HCT116 (cell line): ENCODE data around the gene ROBO1. TPM values are rescaled to one million over a fixed set of nuclear protein-coding genes. Genes with fewer than 3 reads are reported as not detected.

Source experiments
- ATAC-seq: fragments of 200-7000 bp; cut with Tn5 transposase; 2 replicates; pipeline ENCODE4 v1.9.1; 2020; ENCODE audit warnings: mild to moderate bottlenecking, moderate library complexity
- BruUV-seq: library from RNA; stranded (reverse); fragments of 400-500 nt; replicated peaks from 2 replicates; lab custom pipeline; 2021; lab: Mats Ljungman, UMichigan
- CTCF ChIA-PET: fragments of 300-600 bp; sonication (Branson Sonifier 250); formaldehyde crosslinking; loops from one replicate; lab custom pipeline; 2021; ENCODE audit warnings: antibody characterized with exemption; lab: Charles Lee
- POLR2A ChIA-PET: fragments of 300-600, 350-600 bp; sonication (Branson Sonifier 250); formaldehyde crosslinking; loops from one replicate; lab custom pipeline; 2021; ENCODE audit warnings: antibody characterized with exemption; lab: Charles Lee
- RAD21 ChIA-PET, 2 experiments: fragments of 300-600 bp; sonication (Branson Sonifier 250); formaldehyde crosslinking; loops; one replicate each; lab custom pipeline; 2023; ENCODE audit warnings: low total read pairs in 2 of 2; ENCODE audit not compliant: uncharacterized antibody in 2 of 2, unreplicated experiment in 2 of 2, low non-redundant PET in 1 of 2; lab: Charles Lee
- DNase-seq: peaks from one replicate; pipeline ENCODE4 v3.0.0-alpha.2; 2010; ENCODE audit warnings: low read depth, low spot score
- H2AFZ ChIP-seq: fragments of 200-600 bp; shearing (Covaris generic), sonication (generic); 2 replicates; pipeline ENCODE4 v1.6.1; 2017; ENCODE audit warnings: low read depth, mixed run types, mixed read lengths, antibody characterized with exemption, low read length; ENCODE audit not compliant: poor library complexity, severe bottlenecking
- H3K27ac ChIP-seq: 2 replicates; pipeline ENCODE4 v1.5.1; 2012; ENCODE audit warnings: low read depth, low read length
- H3K27me3 ChIP-seq: fragments of 200-600 bp; sonication (generic); 2 replicates; pipeline ENCODE4 v1.6.1; 2016; ENCODE audit warnings: mixed run types, low read length, mixed read lengths; ENCODE audit not compliant: insufficient read depth
- H3K36me3 ChIP-seq, 2 experiments: fragments of 200-500 bp in 1 of 2; fragments of 200-600 bp in 1 of 2; sonication (Bioruptor generic) in 1 of 2; sonication (generic) in 1 of 2; 2 replicates each; pipeline versions ENCODE4 v1.5.1 to v1.6.1; 2014 to 2016; ENCODE audit warnings: low read length in 2 of 2, inconsistent platforms in 1 of 2, mixed read lengths in 1 of 2, mixed run types in 1 of 2; ENCODE audit not compliant: insufficient read depth in 2 of 2, control insufficient read depth in 1 of 2
- H3K4me1 ChIP-seq, 2 experiments: fragments of 200-600 bp in 1 of 2; sonication (generic) in 1 of 2; 2 replicates each; pipeline versions ENCODE4 v1.5.1 to v1.6.1; 2012 to 2017; ENCODE audit warnings: low read length in 2 of 2, inconsistent platforms in 1 of 2, mild to moderate bottlenecking in 1 of 2, mixed read lengths in 1 of 2, mixed run types in 1 of 2, moderate library complexity in 1 of 2; ENCODE audit not compliant: insufficient read depth in 2 of 2, control insufficient read depth in 1 of 2
- H3K4me2 ChIP-seq: fragments of 200-600 bp; sonication (generic); 2 replicates; pipeline ENCODE4 v1.6.1; 2017; ENCODE audit warnings: mixed run types, low read length, mixed read lengths
- H3K4me3 ChIP-seq, 2 experiments: fragments of 200-600 bp in 1 of 2; sonication (generic) in 1 of 2; replicated peaks in 1 of 2; 2 replicates each; pipeline ENCODE4 v1.5.1; 2011 to 2016; ENCODE audit warnings: low read length in 2 of 2, control low read depth in 1 of 2, low read depth in 1 of 2, mild to moderate bottlenecking in 1 of 2, mixed read lengths in 1 of 2, mixed run types in 1 of 2
- H3K79me2 ChIP-seq: fragments of 200-600 bp; sonication (generic); 2 replicates; pipeline ENCODE4 v1.6.1; 2017; ENCODE audit warnings: mild to moderate bottlenecking, mixed run types, low read length, moderate library complexity, mixed read lengths; ENCODE audit not compliant: insufficient read depth
- H3K9ac ChIP-seq: fragments of 200-600 bp; sonication (generic); 2 replicates; pipeline ENCODE4 v1.6.1; 2016; ENCODE audit warnings: low read length, mixed read lengths
- H3K9me2 ChIP-seq: fragments of 200-600 bp; sonication (generic), shearing (Covaris generic); 2 replicates; pipeline ENCODE4 v1.6.1; 2017; ENCODE audit warnings: mixed run types, mild to moderate bottlenecking, moderate library complexity; ENCODE audit not compliant: insufficient read depth
- H3K9me3 ChIP-seq, 2 experiments: fragments of 200-500 bp in 1 of 2; fragments of 200-600 bp in 1 of 2; sonication (Bioruptor generic) in 1 of 2; sonication (generic) in 1 of 2; 2 replicates each; pipeline ENCODE4 v1.6.1; 2014 to 2017; ENCODE audit warnings: low read length in 2 of 2, mixed read lengths in 2 of 2, inconsistent platforms in 1 of 2, low read depth in 1 of 2, mild to moderate bottlenecking in 1 of 2, mixed run types in 1 of 2, moderate library complexity in 1 of 2; ENCODE audit not compliant: control insufficient read depth in 1 of 2, insufficient read depth in 1 of 2
- H4K20me1 ChIP-seq: fragments of 200-600 bp; sonication (generic), shearing (Covaris generic); 2 replicates; pipeline ENCODE4 v1.6.1; 2017; ENCODE audit warnings: mixed run types, mild to moderate bottlenecking, moderate library complexity; ENCODE audit not compliant: insufficient read depth
- CEBPB ChIP-seq: IDR thresholded peaks from 2 replicates; pipeline ENCODE4 v1.6.1; 2012; ENCODE audit warnings: low read depth
- CTCF ChIP-seq, 3 experiments: fragments of 200-600 bp in 1 of 3; sonication (generic) in 1 of 3; IDR thresholded peaks in 2 of 3; conservative IDR thresholded peaks in 1 of 3; 2 replicates each; pipeline ENCODE4 v1.5.1; 2012 to 2017; ENCODE audit warnings: low read depth in 2 of 3, low read length in 2 of 3, antibody characterized with exemption in 1 of 3, borderline replicate concordance in 1 of 3, control low read depth in 1 of 3, mild to moderate bottlenecking in 1 of 3, mixed read lengths in 1 of 3, mixed run types in 1 of 3, moderate library complexity in 1 of 3; ENCODE audit not compliant: insufficient read depth in 1 of 3
- POLR2AphosphoS5 ChIP-seq: IDR thresholded peaks from 2 replicates; pipeline ENCODE4 v1.6.1; 2011; ENCODE audit warnings: mild to moderate bottlenecking, low read depth, low read length, moderate library complexity
- SRF ChIP-seq: IDR thresholded peaks from 2 replicates; pipeline ENCODE4 v1.6.1; 2012; ENCODE audit warnings: low read depth
- ZNF274 ChIP-seq: fragments of 200-500 bp; sonication (Bioruptor generic); IDR thresholded peaks from 2 replicates; pipeline ENCODE4 v1.6.1; 2014; ENCODE audit warnings: mild to moderate bottlenecking, low read depth, low read length, inconsistent platforms
- intact Hi-C: fragments of 100-400 bp; cut with micrococcal nuclease; formaldehyde crosslinking; loops from 2 replicates; pipeline ENCODE4 v1.10.0; 2022
- total RNA-seq: library from RNA; stranded (reverse); gene quantifications from one replicate; pipeline ENCODE4 v1.2.1, GENCODE V29; 2021; ENCODE audit not compliant: unreplicated experiment

ROBO1 gene
- total RNA-seq, 1 experiment from 2014 or later: 0.27 TPM

- H3K4me3 ChIP-seq: no peak overlapping the region
- no peaks in the 10 kb centered on the region for H3K4me1 ChIP-seq
- H3K4me2 ChIP-seq: no peak overlapping the region
- intact Hi-C loops: no loop called here
- H3K79me2 ChIP-seq: no peaks in the 10 kb centered on the region
- no peaks in the 10 kb centered on the region for H3K36me3 ChIP-seq
- ChIA-PET CTCF (no interaction called here), POLR2A (no interaction called here), RAD21 (no interaction called here)
- H2AFZ ChIP-seq: no peak overlapping the region
- no peak overlapping the region for H3K27ac ChIP-seq
- no peak for ATAC-seq
- H3K9me3 ChIP-seq: peaks cover 10 to 30% of the 10 kb centered on the region in 2 experiments; a peak in 3 of 4 replicates
- no TSS peak for BruUV-seq
- no peaks in the 10 kb centered on the region for H3K9me2 ChIP-seq
- no peak overlapping the region for H3K9ac ChIP-seq
- no peak for TF ChIP-seq SRF
- no peak for TF ChIP-seq CTCF (IDR thresholded peaks at IDR 0.05 in 2 of 3, conservative IDR thresholded peaks at IDR 0.05 in 1 of 3; ENCODE audit: borderline replicate concordance in 1 of 3, insufficient read depth in 1 of 3, low read depth in 2 of 3, low read length in 2 of 3)
- TF ChIP-seq CEBPB: no peak
- TF ChIP-seq POLR2AphosphoS5: no peak
- no peaks in the 10 kb centered on the region for H4K20me1 ChIP-seq
- no peaks in the 10 kb centered on the region for H3K27me3 ChIP-seq
- DNase-seq: no peak
Observed at GRCh38 chr3:79414035-79414434, 353.8 kb downstream of the ROBO1 start.

GRCh38 chr3:79412537-79412936, 355.3 kb downstream of the ROBO1 start:
- Histone ChIP-seq H4K20me1 (no peaks in the 10 kb centered on the region), H3K9me2 (no peaks in the 10 kb centered on the region), H3K9ac (no peak overlapping the region), H3K79me2 (no peaks in the 10 kb centered on the region), H3K4me1 (no peaks in the 10 kb centered on the region), H3K27me3 (no peaks in the 10 kb centered on the region), H3K4me3 (no peak overlapping the region), H2AFZ (no peak overlapping the region), H3K36me3 (no peaks in the 10 kb centered on the region), H3K9me3 (peaks cover 9 to 24% of the 10 kb centered on the region in 2 experiments; a peak in 3 of 4 replicates), H3K4me2 (no peak overlapping the region)
- no peak for DNase-seq
- ChIA-PET CTCF (no interaction called here), RAD21 (no interaction called here), POLR2A (no interaction called here)
- ATAC-seq: no peak
- intact Hi-C loops: no loop called here
- no peak for TF ChIP-seq ZNF274
- TF ChIP-seq, all 23 proteins: peak for 0
- H3K27ac ChIP-seq: no peak overlapping the region
- BruUV-seq: no TSS peak
